HFFc6 (cell line): ENCODE results near the gene EIF3L. TPM values are rescaled to one million over a fixed set of nuclear protein-coding genes. Genes with fewer than 3 reads are reported as not detected.

Experiments
- DNase-seq: peaks from one replicate; pipeline ENCODE4 v3.0.0-alpha.2; 2018
- H3K27ac Mint-ChIP-seq: 2 replicates; pipeline ENCODE4 v1.8.0; 2020; ENCODE audit warnings: mild to moderate bottlenecking, mixed read lengths
- H3K27me3 Mint-ChIP-seq: 2 replicates; pipeline ENCODE4 v1.8.0; 2021; ENCODE audit warnings: mild to moderate bottlenecking, moderate library complexity, mixed read lengths; ENCODE audit not compliant: insufficient read depth
- H3K36me3 Mint-ChIP-seq: 2 replicates; pipeline ENCODE4 v1.8.0; 2021; ENCODE audit warnings: low read depth, mixed read lengths
- H3K4me1 Mint-ChIP-seq: 2 replicates; pipeline ENCODE4 v1.8.0; 2020; ENCODE audit warnings: low read depth, mixed read lengths
- H3K4me3 Mint-ChIP-seq: 2 replicates; pipeline ENCODE4 v1.8.0; 2020; ENCODE audit warnings: mild to moderate bottlenecking, moderate library complexity, mixed read lengths
- H3K9me3 Mint-ChIP-seq: 2 replicates; pipeline ENCODE4 v1.8.0; 2020; ENCODE audit warnings: mild to moderate bottlenecking, mixed read lengths
- total RNA-seq, 6 experiments: library from RNA; stranded (reverse); fragmentation: NEBNext Ultra II Directional; extraction: Animal tissue kit (Norgen Biotek cat#: 25700); gene quantifications; 2 replicates in 1 of 6; 3 replicates in 5 of 6; pipeline ENCODE4 v1.2.3, GENCODE V29; 2021
- TF ChIP-seq, protein P1 (sequence below): fragments of 200-600 bp; sonication (generic); IDR thresholded peaks from 2 replicates; pipeline ENCODE4 v1.5.0; 2021; ENCODE audit warnings: antibody characterized with exemption, mild to moderate bottlenecking

Gene EIF3L
- total RNA-seq, 6 experiments from 2014 or later: 306 to 371 (median 357) TPM

DNA sequence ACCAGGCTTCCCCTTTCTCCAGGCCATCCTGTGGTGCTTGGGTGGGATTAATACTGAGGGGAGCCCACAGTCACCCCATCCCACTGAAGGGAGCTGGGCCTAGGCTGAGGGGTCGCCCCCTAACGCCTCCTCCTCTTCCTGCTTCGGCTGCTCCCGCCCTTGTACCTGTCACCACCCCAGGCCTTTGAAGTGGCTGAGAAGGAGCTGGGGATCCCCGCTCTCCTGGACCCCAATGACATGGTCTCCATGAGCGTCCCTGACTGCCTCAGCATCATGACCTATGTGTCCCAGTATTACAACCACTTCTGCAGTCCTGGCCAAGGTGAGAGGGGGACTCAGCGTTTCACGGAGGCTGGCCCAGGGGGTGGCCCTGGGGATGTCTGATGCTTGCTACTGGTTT, 63.0 kb downstream of the EIF3L start:
- H3K9me3 Mint-ChIP-seq: no peaks in the 10 kb centered on the region
- H3K36me3 Mint-ChIP-seq: peaks cover 22% of the 10 kb centered on the region
- H3K27ac Mint-ChIP-seq: no peak overlapping the region
- no peak for DNase-seq
- no peak overlapping the region for H3K4me3 Mint-ChIP-seq
- H3K27me3 Mint-ChIP-seq: no peaks in the 10 kb centered on the region; the same call in none of the 2 replicates
- peaks cover 37% of the 10 kb centered on the region for H3K4me1 Mint-ChIP-seq
- TF ChIP-seq, protein P1, sequence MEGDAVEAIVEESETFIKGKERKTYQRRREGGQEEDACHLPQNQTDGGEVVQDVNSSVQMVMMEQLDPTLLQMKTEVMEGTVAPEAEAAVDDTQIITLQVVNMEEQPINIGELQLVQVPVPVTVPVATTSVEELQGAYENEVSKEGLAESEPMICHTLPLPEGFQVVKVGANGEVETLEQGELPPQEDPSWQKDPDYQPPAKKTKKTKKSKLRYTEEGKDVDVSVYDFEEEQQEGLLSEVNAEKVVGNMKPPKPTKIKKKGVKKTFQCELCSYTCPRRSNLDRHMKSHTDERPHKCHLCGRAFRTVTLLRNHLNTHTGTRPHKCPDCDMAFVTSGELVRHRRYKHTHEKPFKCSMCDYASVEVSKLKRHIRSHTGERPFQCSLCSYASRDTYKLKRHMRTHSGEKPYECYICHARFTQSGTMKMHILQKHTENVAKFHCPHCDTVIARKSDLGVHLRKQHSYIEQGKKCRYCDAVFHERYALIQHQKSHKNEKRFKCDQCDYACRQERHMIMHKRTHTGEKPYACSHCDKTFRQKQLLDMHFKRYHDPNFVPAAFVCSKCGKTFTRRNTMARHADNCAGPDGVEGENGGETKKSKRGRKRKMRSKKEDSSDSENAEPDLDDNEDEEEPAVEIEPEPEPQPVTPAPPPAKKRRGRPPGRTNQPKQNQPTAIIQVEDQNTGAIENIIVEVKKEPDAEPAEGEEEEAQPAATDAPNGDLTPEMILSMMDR: no peak

DNA sequence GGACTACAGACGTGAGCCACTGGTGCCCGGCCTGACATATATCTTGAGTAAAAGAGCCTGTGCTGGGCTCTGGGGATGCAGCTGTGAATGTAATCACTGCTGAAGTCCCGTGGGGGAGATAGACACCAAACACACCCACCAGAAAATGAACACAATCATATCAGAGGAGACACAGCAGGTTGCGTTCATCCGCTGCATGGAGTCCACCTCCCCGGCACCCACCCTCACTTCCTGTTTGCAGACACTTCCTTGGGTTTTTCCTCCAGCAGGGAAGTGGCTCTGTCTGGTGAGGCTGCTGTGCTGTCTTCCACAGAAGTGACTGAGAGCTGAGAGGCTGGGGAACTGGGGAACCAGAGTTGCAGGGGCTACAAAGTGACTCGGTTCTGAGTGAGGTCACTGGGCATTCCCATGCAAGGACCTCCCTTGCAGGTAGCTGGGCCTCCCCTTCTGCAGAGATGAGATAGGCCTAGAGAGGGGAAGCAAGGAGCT, 64.1 kb downstream of the EIF3L start:
- Mint-ChIP-seq H3K27me3 (no peaks in the 10 kb centered on the region; the same call in none of the 2 replicates), H3K27ac (no peak overlapping the region), H3K4me3 (no peak overlapping the region), H3K9me3 (no peaks in the 10 kb centered on the region), H3K36me3 (peaks cover 15% of the 10 kb centered on the region), H3K4me1 (peaks cover 26% of the 10 kb centered on the region)
- TF ChIP-seq, protein P1: no peak
- DNase-seq: no peak

DNA sequence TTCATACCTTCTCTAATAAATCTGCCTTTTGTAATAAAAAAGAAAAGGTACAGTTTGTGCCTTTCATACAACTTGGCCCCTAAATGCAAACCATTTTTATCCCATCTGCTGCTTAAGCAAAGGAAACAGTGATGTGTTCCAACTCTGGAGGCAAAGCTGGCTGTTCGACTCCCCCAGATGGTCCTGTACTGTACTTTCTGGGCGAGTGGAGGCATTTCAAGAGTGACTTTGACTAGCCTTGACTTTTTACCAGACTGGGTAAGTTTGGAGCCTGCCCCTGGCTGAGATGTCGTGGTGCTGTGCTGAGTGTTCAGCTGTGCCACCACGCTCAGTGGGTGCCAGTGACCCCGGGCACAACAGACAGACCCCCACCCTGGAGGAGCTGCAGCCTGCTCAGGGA, 67.1 kb downstream of the EIF3L start:
- Mint-ChIP-seq H3K9me3 (no peaks in the 10 kb centered on the region), H3K4me1 (peaks cover under 1% of the 10 kb centered on the region; the same call in 1 of the 2 replicates), H3K36me3 (peaks cover 15% of the 10 kb centered on the region), H3K4me3 (no peak overlapping the region), H3K27me3 (no peaks in the 10 kb centered on the region; the same call in none of the 2 replicates), H3K27ac (no peak overlapping the region)
- TF ChIP-seq, protein P1: no peak
- DNase-seq: no peak

DNA sequence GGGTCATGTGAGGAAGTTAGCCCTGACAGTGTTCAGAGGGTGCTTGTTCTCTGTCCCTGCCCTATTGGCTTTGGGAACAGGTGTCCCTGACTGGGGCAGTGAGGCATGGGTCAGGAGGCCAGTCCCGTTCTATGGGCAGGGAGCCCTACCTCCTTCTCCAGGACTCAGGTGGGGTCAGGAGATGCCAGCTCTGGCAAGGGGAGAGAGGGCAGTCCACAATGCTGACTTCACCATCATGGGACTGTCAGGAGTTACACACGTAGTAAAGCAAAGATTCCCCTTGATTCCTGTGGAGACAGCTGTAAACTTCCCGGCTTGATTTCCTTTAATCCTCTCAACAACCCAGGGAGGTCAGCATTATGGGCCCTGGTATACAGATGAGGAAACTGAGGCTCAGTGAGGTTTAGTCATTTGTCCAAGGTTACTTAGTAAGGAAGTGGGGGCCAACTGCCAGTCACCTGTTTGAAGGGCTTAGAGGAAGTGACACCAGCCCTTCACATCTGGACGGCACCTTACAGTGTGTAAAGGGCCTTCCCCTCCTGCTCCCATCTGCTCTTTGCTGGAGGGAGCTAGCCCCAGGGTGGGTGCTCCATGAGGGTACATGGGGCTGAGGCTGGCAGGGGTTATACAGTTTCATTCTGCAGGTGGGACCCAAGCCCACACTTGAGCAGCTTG, 68.8 kb downstream of the EIF3L start:
- H3K4me3 Mint-ChIP-seq: no peak overlapping the region
- no peak overlapping the region for H3K27ac Mint-ChIP-seq
- H3K4me1 Mint-ChIP-seq: no peaks in the 10 kb centered on the region
- no peaks in the 10 kb centered on the region for H3K9me3 Mint-ChIP-seq
- TF ChIP-seq, protein P1: no peak
- peaks cover 14% of the 10 kb centered on the region for H3K36me3 Mint-ChIP-seq
- H3K27me3 Mint-ChIP-seq: no peaks in the 10 kb centered on the region; the same call in none of the 2 replicates
- no peak for DNase-seq

- no peak overlapping the region for H3K27ac Mint-ChIP-seq
- peaks cover 9% of the 10 kb centered on the region for H3K36me3 Mint-ChIP-seq
- TF ChIP-seq, protein P1: no peak
- H3K9me3 Mint-ChIP-seq: no peaks in the 10 kb centered on the region
- no peak for DNase-seq
- no peaks in the 10 kb centered on the region; the same call in 1 of the 2 replicates for H3K27me3 Mint-ChIP-seq
- no peak overlapping the region for H3K4me3 Mint-ChIP-seq
- H3K4me1 Mint-ChIP-seq: no peaks in the 10 kb centered on the region
Measured at GRCh38 chr22:37918580-37919270, 69.5 kb downstream of the EIF3L start.
